HepG2 (cell line): ENCODE data around the gene KISS1R. TPM values are rescaled to one million over a fixed set of nuclear protein-coding genes. Genes with fewer than 3 reads are reported as not detected.

Experiments
- AGO1 ChIP-seq: fragments of 200-400 bp; formaldehyde crosslinking; IDR thresholded peaks from 2 replicates; pipeline ENCODE4 v1.6.1; 2017; ENCODE audit warnings: mild to moderate bottlenecking, low read depth, low read length, moderate library complexity; ENCODE audit not compliant: poor library complexity, severe bottlenecking
- DPF2 ChIP-seq: sonication (generic); formaldehyde crosslinking; IDR thresholded peaks from 2 replicates; pipeline ENCODE4 v1.4.0; 2020; ENCODE audit warnings: mild to moderate bottlenecking, low read depth, missing genetic modification reagents, borderline replicate concordance
- MZF1 ChIP-seq: sonication (generic); formaldehyde crosslinking; IDR thresholded peaks from 2 replicates; pipeline ENCODE4 v1.8.1; 2023; ENCODE audit warnings: mild to moderate bottlenecking, missing genetic modification reagents, borderline replicate concordance
- NCOA5 ChIP-seq: sonication (generic); formaldehyde crosslinking; IDR thresholded peaks from 2 replicates; pipeline ENCODE4 v1.4.0; 2020; ENCODE audit warnings: missing genetic modification reagents
- NPAS2 ChIP-seq: sonication (generic); formaldehyde crosslinking; IDR thresholded peaks from 2 replicates; pipeline ENCODE4 v1.8.0; 2022; ENCODE audit warnings: mild to moderate bottlenecking, missing genetic modification reagents, borderline replicate concordance
- PAF1 ChIP-seq: IDR thresholded peaks from 2 replicates; pipeline ENCODE4 v1.6.1; 2016; ENCODE audit warnings: missing genetic modification reagents, missing compliant biosample characterization
- SMAD1 ChIP-seq: sonication (generic); formaldehyde crosslinking; IDR thresholded peaks from 2 replicates; pipeline ENCODE4 v1.4.0; 2020; ENCODE audit warnings: missing genetic modification reagents, low read depth, mild to moderate bottlenecking, borderline replicate concordance
- SMAD3 ChIP-seq: sonication (generic); formaldehyde crosslinking; IDR thresholded peaks from 2 replicates; pipeline ENCODE4 v1.4.0; 2020; ENCODE audit warnings: missing genetic modification reagents
- SRSF4 ChIP-seq: fragments of 200-400 bp; formaldehyde crosslinking; IDR thresholded peaks from one replicate; pipeline ENCODE4 v1.6.1; 2018; ENCODE audit warnings: mild to moderate bottlenecking, low read depth, low read length, moderate library complexity; ENCODE audit not compliant: poor library complexity, severe bottlenecking
- THYN1 ChIP-seq: sonication (generic); formaldehyde crosslinking; IDR thresholded peaks from 2 replicates; pipeline ENCODE4 v1.8.1; 2023; ENCODE audit warnings: low read depth, mild to moderate bottlenecking, moderate library complexity, missing genetic modification reagents, borderline replicate concordance
- ZMYM2 ChIP-seq: sonication (generic); formaldehyde crosslinking; IDR thresholded peaks from 2 replicates; pipeline ENCODE4 v1.8.0; 2022; ENCODE audit warnings: mild to moderate bottlenecking, missing genetic modification reagents
- ZNF451 ChIP-seq: sonication (generic); formaldehyde crosslinking; IDR thresholded peaks from 2 replicates; pipeline ENCODE4 v1.5.0; 2020; ENCODE audit warnings: mild to moderate bottlenecking, missing genetic modification reagents
- ZNF510 ChIP-seq: sonication (generic); formaldehyde crosslinking; IDR thresholded peaks from 2 replicates; pipeline ENCODE4 v1.4.0; 2020; ENCODE audit warnings: low read depth, mild to moderate bottlenecking, missing genetic modification reagents
- ZNF670 ChIP-seq: sonication (generic); formaldehyde crosslinking; IDR thresholded peaks from 2 replicates; pipeline ENCODE4 v1.8.0; 2022; ENCODE audit warnings: mild to moderate bottlenecking, missing genetic modification reagents, borderline replicate concordance
- ZNF782 ChIP-seq: sonication (generic); formaldehyde crosslinking; IDR thresholded peaks from 2 replicates; pipeline ENCODE4 v1.4.0; 2020; ENCODE audit warnings: missing genetic modification reagents, mild to moderate bottlenecking, borderline replicate concordance
- ZNF83 ChIP-seq: sonication (generic); formaldehyde crosslinking; IDR thresholded peaks from 2 replicates; pipeline ENCODE4 v1.4.0; 2020; ENCODE audit warnings: missing genetic modification reagents, mild to moderate bottlenecking, borderline replicate concordance
- polyA plus RNA-seq, 8 experiments: library from polyadenylated mRNA; depleted of rRNA in 3 of 8; stranded (reverse) in 7 of 8; unstranded in 1 of 8; fragments of >200 nt; fragmentation: Illumina TruSeq in 4 of 8; extraction: Trizol in 4 of 8; gene quantifications; 2 replicates each; pipeline versions ENCODE4 v1.2.1 to v1.2.3, GENCODE V29; 2011 to 2016; ENCODE audit warnings: low read depth in 4 of 8, missing spikeins in 1 of 8, mixed read lengths in 1 of 8; ENCODE audit not compliant: insufficient read depth in 1 of 8
- total RNA-seq, 5 experiments: library from RNA; depleted of rRNA; stranded (reverse); fragments of >200 nt; fragmentation: Illumina TruSeq; extraction: Trizol; gene quantifications; 2 replicates each; pipeline ENCODE4 v1.2.3, GENCODE V29; 2016; ENCODE audit warnings: low read depth in 1 of 5
- TF ChIP-seq, protein P1 (sequence below): sonication (generic); formaldehyde crosslinking; IDR thresholded peaks from 2 replicates; pipeline ENCODE4 v1.5.0; 2020; ENCODE audit warnings: missing genetic modification reagents
- TF ChIP-seq, protein P2 (sequence below): sonication (generic); formaldehyde crosslinking; IDR thresholded peaks from 2 replicates; pipeline ENCODE4 v1.8.1; 2023; ENCODE audit warnings: mild to moderate bottlenecking, inconsistent platforms, moderate library complexity, missing genetic modification reagents, borderline replicate concordance
- TF ChIP-seq, protein P3 (sequence below): sonication (generic); formaldehyde crosslinking; IDR thresholded peaks from 2 replicates; pipeline ENCODE4 v1.5.0; 2020; ENCODE audit warnings: missing genetic modification reagents
- TF ChIP-seq, protein P4 (sequence below): sonication (generic); formaldehyde crosslinking; IDR thresholded peaks from 2 replicates; pipeline ENCODE4 v1.8.1; 2023; ENCODE audit warnings: missing genetic modification reagents, inconsistent platforms, borderline replicate concordance
- TF ChIP-seq, protein P5 (sequence below), 2 experiments: fragments of 450-650 bp in 1 of 2; sonication (generic) in 1 of 2; formaldehyde crosslinking; IDR thresholded peaks; 2 replicates each; pipeline versions ENCODE4 v1.5.0 to v1.8.0; 2020 to 2022; ENCODE audit warnings: mild to moderate bottlenecking in 1 of 2, missing genetic modification reagents in 1 of 2
- TF ChIP-seq, protein P6 (sequence below): IDR thresholded peaks from 2 replicates; pipeline ENCODE4 v1.6.1; 2016; ENCODE audit warnings: mild to moderate bottlenecking

Gene KISS1R
- total and polyA plus RNA-seq, 2 of the 13 experiments (the other 11 are each of a cell fraction or from before 2014, with no cell fraction given) = 1.1 to 10.2 TPM

DNA sequence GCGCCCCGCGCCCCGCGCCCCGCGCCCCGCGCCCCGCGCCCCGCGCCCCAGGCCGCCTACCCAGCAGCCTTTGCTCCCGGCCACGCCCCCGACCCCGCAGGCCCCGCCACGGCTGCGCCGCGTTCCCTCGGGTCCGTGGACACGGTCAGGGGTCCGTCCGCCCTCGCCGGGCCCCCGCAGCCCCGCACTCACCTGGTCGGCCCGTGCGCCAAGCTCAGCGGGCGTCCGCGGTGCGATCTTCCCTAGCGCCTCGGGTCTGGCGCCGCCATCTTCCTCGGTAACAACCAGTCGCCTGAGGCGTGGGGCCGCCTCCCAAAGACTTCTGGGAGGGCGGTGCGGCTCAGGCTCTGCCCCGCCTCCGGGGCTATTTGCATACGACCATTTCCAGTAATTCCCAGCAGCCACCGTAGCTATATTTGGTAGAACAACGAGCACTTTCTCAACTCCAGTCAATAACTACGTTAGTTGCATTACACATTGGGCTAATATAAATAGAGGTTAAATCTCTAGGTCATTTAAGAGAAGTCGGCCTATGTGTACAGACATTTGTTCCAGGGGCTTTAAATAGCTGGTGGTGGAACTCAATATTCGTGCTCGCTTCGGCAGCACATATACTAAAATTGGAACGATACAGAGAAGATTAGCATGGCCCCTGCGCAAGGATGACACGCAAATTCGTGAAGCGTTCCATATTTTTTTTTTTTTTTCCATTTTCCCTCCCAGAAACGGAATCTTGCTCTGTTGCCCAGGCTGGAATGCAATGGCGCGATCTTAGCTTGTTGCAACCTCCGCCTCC is 24.0 kb upstream of the KISS1R start, which contains the start of the genes MED16 and RNU6-9 (continued):
- TF ChIP-seq ZNF451 (CRISPR knock-in tag) (no peak), ZNF670 (CRISPR knock-in tag) (no peak), ZNF83 (CRISPR knock-in tag) (no peak), MZF1 (CRISPR knock-in tag) (no peak), ZMYM2 (CRISPR knock-in tag) (no peak), SMAD1 (peak; percentile 79; the same call in 1 of the 2 replicates), PAF1 (CRISPR knock-in tag) (no peak), SRSF4 (no peak), ZNF510 (CRISPR knock-in tag) (no peak), THYN1 (no peak), NPAS2 (CRISPR knock-in tag) (no peak), ZNF782 (CRISPR knock-in tag) (no peak), DPF2 (CRISPR knock-in tag) (no peak), SMAD3 (CRISPR knock-in tag) (peak; percentile 67; the same call in 1 of the 2 replicates), NCOA5 (no peak), AGO1 (no peak)
- TF ChIP-seq, protein P1, sequence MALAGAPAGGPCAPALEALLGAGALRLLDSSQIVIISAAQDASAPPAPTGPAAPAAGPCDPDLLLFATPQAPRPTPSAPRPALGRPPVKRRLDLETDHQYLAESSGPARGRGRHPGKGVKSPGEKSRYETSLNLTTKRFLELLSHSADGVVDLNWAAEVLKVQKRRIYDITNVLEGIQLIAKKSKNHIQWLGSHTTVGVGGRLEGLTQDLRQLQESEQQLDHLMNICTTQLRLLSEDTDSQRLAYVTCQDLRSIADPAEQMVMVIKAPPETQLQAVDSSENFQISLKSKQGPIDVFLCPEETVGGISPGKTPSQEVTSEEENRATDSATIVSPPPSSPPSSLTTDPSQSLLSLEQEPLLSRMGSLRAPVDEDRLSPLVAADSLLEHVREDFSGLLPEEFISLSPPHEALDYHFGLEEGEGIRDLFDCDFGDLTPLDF = peak; percentile 28; the same call in 1 of the 2 replicates
- TF ChIP-seq, protein P2, sequence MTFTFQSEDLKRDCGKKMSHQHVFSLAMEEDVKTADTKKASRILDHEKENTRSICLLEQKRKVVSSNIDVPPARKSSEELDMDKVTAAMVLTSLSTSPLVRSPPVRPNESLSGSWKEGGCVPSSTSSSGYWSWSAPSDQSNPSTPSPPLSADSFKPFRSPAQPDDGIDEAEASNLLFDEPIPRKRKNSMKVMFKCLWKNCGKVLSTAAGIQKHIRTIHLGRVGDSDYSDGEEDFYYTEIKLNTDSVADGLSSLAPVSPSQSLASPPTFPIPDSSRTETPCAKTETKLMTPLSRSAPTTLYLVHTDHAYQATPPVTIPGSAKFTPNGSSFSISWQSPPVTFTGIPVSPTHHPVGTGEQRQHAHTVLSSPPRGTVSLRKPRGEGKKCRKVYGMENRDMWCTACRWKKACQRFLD (CRISPR knock-in tag) = no peak
- TF ChIP-seq, protein P3, sequence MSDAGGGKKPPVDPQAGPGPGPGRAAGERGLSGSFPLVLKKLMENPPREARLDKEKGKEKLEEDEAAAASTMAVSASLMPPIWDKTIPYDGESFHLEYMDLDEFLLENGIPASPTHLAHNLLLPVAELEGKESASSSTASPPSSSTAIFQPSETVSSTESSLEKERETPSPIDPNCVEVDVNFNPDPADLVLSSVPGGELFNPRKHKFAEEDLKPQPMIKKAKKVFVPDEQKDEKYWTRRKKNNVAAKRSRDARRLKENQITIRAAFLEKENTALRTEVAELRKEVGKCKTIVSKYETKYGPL = peak; percentile 18; the same call in 1 of the 2 replicates
- TF ChIP-seq, protein P4, sequence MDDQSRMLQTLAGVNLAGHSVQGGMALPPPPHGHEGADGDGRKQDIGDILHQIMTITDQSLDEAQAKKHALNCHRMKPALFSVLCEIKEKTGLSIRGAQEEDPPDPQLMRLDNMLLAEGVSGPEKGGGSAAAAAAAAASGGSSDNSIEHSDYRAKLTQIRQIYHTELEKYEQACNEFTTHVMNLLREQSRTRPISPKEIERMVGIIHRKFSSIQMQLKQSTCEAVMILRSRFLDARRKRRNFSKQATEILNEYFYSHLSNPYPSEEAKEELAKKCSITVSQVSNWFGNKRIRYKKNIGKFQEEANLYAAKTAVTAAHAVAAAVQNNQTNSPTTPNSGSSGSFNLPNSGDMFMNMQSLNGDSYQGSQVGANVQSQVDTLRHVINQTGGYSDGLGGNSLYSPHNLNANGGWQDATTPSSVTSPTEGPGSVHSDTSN (CRISPR knock-in tag) = no peak
- TF ChIP-seq, protein P5, sequence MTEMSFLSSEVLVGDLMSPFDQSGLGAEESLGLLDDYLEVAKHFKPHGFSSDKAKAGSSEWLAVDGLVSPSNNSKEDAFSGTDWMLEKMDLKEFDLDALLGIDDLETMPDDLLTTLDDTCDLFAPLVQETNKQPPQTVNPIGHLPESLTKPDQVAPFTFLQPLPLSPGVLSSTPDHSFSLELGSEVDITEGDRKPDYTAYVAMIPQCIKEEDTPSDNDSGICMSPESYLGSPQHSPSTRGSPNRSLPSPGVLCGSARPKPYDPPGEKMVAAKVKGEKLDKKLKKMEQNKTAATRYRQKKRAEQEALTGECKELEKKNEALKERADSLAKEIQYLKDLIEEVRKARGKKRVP (CRISPR knock-in tag; IDR thresholded peaks at IDR 0.05) = no peak
- TF ChIP-seq, protein P6, sequence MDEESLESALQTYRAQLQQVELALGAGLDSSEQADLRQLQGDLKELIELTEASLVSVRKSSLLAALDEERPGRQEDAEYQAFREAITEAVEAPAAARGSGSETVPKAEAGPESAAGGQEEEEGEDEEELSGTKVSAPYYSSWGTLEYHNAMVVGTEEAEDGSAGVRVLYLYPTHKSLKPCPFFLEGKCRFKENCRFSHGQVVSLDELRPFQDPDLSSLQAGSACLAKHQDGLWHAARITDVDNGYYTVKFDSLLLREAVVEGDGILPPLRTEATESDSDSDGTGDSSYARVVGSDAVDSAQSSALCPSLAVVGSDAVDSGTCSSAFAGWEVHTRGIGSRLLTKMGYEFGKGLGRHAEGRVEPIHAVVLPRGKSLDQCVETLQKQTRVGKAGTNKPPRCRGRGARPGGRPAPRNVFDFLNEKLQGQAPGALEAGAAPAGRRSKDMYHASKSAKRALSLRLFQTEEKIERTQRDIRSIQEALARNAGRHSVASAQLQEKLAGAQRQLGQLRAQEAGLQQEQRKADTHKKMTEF (CRISPR knock-in tag) = peak; percentile 74
